Brain microvascular endothelial cell (primary cell): ENCODE measurements around the gene GALNT9.

Experiments
- DNase-seq: peaks from one replicate; pipeline ENCODE4 v3.0.0-alpha.2; 2020
- H3K27ac ChIP-seq: fragments of 250-450 bp; sonication (Bioruptor Pico); 2 replicates; pipeline ENCODE4 v1.5.1; 2020; ENCODE audit warnings: mild to moderate bottlenecking, moderate library complexity
- H3K27me3 ChIP-seq: fragments of 250-450 bp; sonication (Bioruptor Pico); replicated peaks from 2 replicates; pipeline ENCODE4 v1.5.1; 2020; ENCODE audit warnings: mild to moderate bottlenecking
- H3K36me3 ChIP-seq: fragments of 250-450 bp; sonication (Bioruptor Pico); replicated peaks from 2 replicates; pipeline ENCODE4 v1.5.1; 2020; ENCODE audit warnings: mild to moderate bottlenecking
- H3K4me3 ChIP-seq: 2 replicates; pipeline ENCODE4 v1.5.1; 2011; ENCODE audit warnings: low read depth, mild to moderate bottlenecking, control low read depth, low read length, moderate library complexity
- CTCF ChIP-seq: IDR thresholded peaks from 2 replicates; pipeline ENCODE4 v1.5.1; 2011; ENCODE audit warnings: low read depth, mild to moderate bottlenecking, moderate library complexity, low read length, control low read depth, inconsistent platforms; ENCODE audit errors: missing control alignments
- in situ Hi-C: cut with HindIII; loops from 2 replicates; pipeline ENCODE4 v1.10.0; 2017; ENCODE audit warnings: low sequenced_read_pairs, low pct_ligation_motif_present

GALNT9 gene

GRCh38 chr12:132330549-132330881, 1.1 kb upstream of the GALNT9 start:
- Histone ChIP-seq H3K27me3 (peaks cover 19% of the 10 kb centered on the region), H3K36me3 (no peaks in the 10 kb centered on the region), H3K27ac (no peak overlapping the region), H3K4me3 (no peak overlapping the region)
- TF ChIP-seq CTCF = no peak
- DNase-seq = no peak
- in situ Hi-C loops = no loop called here

- Histone ChIP-seq H3K27me3 (peaks cover 19% of the 10 kb centered on the region), H3K27ac (no peak overlapping the region), H3K36me3 (no peaks in the 10 kb centered on the region), H3K4me3 (no peak overlapping the region)
- in situ Hi-C loops = no loop called here
- DNase-seq = no peak
- no peak for TF ChIP-seq CTCF
Measured at GRCh38 chr12:132329720-132330548, 545 bp upstream of the GALNT9 start.

GRCh38 chr12:132328282-132329029, 933 bp downstream of the GALNT9 start:
- no peaks in the 10 kb centered on the region for H3K36me3 ChIP-seq
- TF ChIP-seq CTCF = no peak
- H3K4me3 ChIP-seq = no peak overlapping the region
- H3K27ac ChIP-seq = no peak overlapping the region
- peaks cover 27% of the 10 kb centered on the region for H3K27me3 ChIP-seq
- in situ Hi-C loops = no loop called here
- no peak for DNase-seq

GRCh38 chr12:132327336-132328171, 1.8 kb downstream of the GALNT9 start:
- TF ChIP-seq CTCF = no peak
- DNase-seq = peak; percentile 88
- Histone ChIP-seq H3K27ac (peak overlapping the region; percentile 60), H3K27me3 (peaks cover 34% of the 10 kb centered on the region), H3K4me3 (no peak overlapping the region), H3K36me3 (no peaks in the 10 kb centered on the region)
- in situ Hi-C loops = no loop called here

GRCh38 chr12:132326646-132327045, 2.7 kb downstream of the GALNT9 start:
- in situ Hi-C loops = no loop called here
- H3K4me3 ChIP-seq = no peak overlapping the region
- H3K27me3 ChIP-seq = peaks cover 36% of the 10 kb centered on the region
- DNase-seq = no peak
- no peak for TF ChIP-seq CTCF
- H3K27ac ChIP-seq = no peak overlapping the region
- H3K36me3 ChIP-seq = no peaks in the 10 kb centered on the region
